Choroid plexus epithelial cell (primary cell): Measurements from ENCODE around the gene RTN4R.

Source experiments
- DNase-seq: peaks from one replicate; pipeline ENCODE4 v3.0.0-alpha.2; 2010; ENCODE audit warnings: low read depth
- H3K4me3 ChIP-seq: 2 replicates; pipeline ENCODE4 v1.5.1; 2011; ENCODE audit warnings: low read depth, mild to moderate bottlenecking, control low read depth, low read length, moderate library complexity
- CTCF ChIP-seq: conservative IDR thresholded peaks from 2 replicates; pipeline ENCODE4 v1.5.1; 2011; ENCODE audit warnings: low read depth, mild to moderate bottlenecking, control low read depth, inconsistent platforms, low read length, moderate library complexity

Gene RTN4R

GRCh38 chr22:20226760-20227350 is 41.3 kb downstream of the RTN4R start:
- no peak for TF ChIP-seq CTCF
- no peak for DNase-seq
- H3K4me3 ChIP-seq = no peak overlapping the region

GRCh38 chr22:20226077-20226716 is 41.9 kb downstream of the RTN4R start:
- TF ChIP-seq CTCF = no peak
- no peak overlapping the region for H3K4me3 ChIP-seq
- no peak for DNase-seq

- DNase-seq = no peak
- H3K4me3 ChIP-seq = no peak overlapping the region
- TF ChIP-seq CTCF = no peak
Measured at GRCh38 chr22:20225693-20225966, 42.5 kb downstream of the RTN4R start.

GRCh38 chr22:20224917-20225692 is 43.0 kb downstream of the RTN4R start:
- TF ChIP-seq CTCF = no peak
- no peak for DNase-seq
- no peak overlapping the region for H3K4me3 ChIP-seq

- TF ChIP-seq CTCF = no peak
- no peak overlapping the region for H3K4me3 ChIP-seq
- no peak for DNase-seq
Measured at GRCh38 chr22:20224256-20224626, 43.9 kb downstream of the RTN4R start.

GRCh38 chr22:20223421-20224255 is 44.5 kb downstream of the RTN4R start:
- no peak for TF ChIP-seq CTCF
- DNase-seq = no peak
- no peak overlapping the region for H3K4me3 ChIP-seq
